SK-N-SH treated with all-trans-retinoic acid at 6 μM for 48 hours (cell line): ENCODE measurements around the gene DENND1B.

Source experiments
- CSDC2 ChIP-seq: fragments of 250-450 bp; sonication (Bioruptor Pico); IDR thresholded peaks from 2 replicates; pipeline ENCODE4 v1.5.0; 2020; ENCODE audit warnings: mild to moderate bottlenecking, moderate library complexity
- ISL1 ChIP-seq: fragments of 250-450 bp; sonication (Bioruptor Pico); IDR thresholded peaks from 2 replicates; pipeline ENCODE4 v2.1.2; 2022; ENCODE audit warnings: mild to moderate bottlenecking, moderate library complexity
- TF ChIP-seq, protein P1 (sequence below): fragments of 250-450 bp; sonication (Bioruptor Pico); IDR thresholded peaks from 2 replicates; pipeline ENCODE4 v1.8.0; 2021; ENCODE audit warnings: low read depth, mild to moderate bottlenecking, moderate library complexity, borderline replicate concordance
- TF ChIP-seq, protein P2 (sequence below): fragments of 250-450 bp; sonication (Bioruptor Pico); IDR thresholded peaks from 2 replicates; pipeline ENCODE4 v1.5.1; 2021; ENCODE audit warnings: mild to moderate bottlenecking, moderate library complexity

DNA sequence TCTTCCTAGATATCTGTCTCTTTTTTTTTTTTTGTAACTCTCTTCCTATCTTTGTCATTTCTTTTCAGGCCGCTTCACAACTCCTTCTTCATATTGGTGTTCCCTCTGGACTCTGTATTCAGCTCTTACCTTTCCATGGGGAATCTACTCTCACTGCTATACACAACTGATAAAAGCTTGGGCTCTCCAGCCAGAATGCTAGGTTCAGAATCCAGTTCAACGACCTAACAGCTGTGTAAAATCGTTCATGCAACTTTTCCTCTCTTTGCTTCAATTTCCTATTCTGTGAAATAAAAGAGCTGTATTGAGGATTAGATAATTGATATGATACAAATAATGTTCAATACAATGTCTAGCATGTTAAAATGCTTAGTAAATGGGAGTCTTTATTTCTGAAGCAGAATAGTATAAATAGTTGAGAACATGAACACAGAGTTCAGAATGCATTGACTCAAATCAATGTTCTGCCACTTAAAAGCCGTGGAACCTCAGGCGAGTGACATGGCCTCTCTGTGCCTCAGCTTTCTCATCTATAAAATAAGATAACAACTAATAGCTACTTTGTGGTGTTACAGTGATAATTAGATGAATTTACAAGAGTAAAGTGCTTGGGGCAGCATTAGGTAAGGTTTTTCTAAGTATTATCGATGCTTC is 88.5 kb downstream of the DENND1B start:
- TF ChIP-seq, protein P1, sequence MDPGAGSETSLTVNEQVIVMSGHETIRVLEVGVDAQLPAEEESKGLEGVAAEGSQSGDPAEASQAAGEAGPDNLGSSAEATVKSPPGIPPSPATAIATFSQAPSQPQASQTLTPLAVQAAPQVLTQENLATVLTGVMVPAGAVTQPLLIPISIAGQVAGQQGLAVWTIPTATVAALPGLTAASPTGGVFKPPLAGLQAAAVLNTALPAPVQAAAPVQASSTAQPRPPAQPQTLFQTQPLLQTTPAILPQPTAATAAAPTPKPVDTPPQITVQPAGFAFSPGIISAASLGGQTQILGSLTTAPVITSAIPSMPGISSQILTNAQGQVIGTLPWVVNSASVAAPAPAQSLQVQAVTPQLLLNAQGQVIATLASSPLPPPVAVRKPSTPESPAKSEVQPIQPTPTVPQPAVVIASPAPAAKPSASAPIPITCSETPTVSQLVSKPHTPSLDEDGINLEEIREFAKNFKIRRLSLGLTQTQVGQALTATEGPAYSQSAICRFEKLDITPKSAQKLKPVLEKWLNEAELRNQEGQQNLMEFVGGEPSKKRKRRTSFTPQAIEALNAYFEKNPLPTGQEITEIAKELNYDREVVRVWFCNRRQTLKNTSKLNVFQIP (CRISPR knock-in tag), result no peak
- TF ChIP-seq CSDC2 (no peak), ISL1 (CRISPR knock-in tag) (no peak)
- TF ChIP-seq, protein P2, sequence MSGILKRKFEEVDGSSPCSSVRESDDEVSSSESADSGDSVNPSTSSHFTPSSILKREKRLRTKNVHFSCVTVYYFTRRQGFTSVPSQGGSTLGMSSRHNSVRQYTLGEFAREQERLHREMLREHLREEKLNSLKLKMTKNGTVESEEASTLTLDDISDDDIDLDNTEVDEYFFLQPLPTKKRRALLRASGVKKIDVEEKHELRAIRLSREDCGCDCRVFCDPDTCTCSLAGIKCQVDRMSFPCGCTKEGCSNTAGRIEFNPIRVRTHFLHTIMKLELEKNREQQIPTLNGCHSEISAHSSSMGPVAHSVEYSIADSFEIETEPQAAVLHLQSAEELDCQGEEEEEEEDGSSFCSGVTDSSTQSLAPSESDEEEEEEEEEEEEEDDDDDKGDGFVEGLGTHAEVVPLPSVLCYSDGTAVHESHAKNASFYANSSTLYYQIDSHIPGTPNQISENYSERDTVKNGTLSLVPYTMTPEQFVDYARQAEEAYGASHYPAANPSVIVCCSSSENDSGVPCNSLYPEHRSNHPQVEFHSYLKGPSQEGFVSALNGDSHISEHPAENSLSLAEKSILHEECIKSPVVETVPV (CRISPR knock-in tag), result no peak
